HepG2 (cell line): ENCODE measurements around the gene C17orf75. TPM values are rescaled to one million over a fixed set of nuclear protein-coding genes. Genes with fewer than 3 reads are reported as not detected.

Experiments used
- ELK4 ChIP-seq: sonication (generic); formaldehyde crosslinking; IDR thresholded peaks from 2 replicates; pipeline ENCODE4 v1.9.0; 2021; ENCODE audit warnings: missing genetic modification reagents, borderline replicate concordance
- HIC2 ChIP-seq: sonication (generic); formaldehyde crosslinking; IDR thresholded peaks from 2 replicates; pipeline ENCODE4 v1.9.0; 2022; ENCODE audit warnings: low read depth, missing genetic modification reagents
- HNRNPUL1 ChIP-seq: fragments of 200-400 bp; formaldehyde crosslinking; IDR thresholded peaks from 2 replicates; pipeline ENCODE4 v1.6.1; 2017; ENCODE audit warnings: low read depth, mild to moderate bottlenecking, low read length, moderate library complexity
- IRF2 ChIP-seq: IDR thresholded peaks from 2 replicates; pipeline ENCODE4 v1.6.1; 2018; ENCODE audit warnings: missing genetic modification reagents, missing compliant biosample characterization
- KDM5B ChIP-seq: sonication (generic); formaldehyde crosslinking; IDR thresholded peaks from 2 replicates; pipeline ENCODE4 v1.4.0; 2020; ENCODE audit warnings: missing genetic modification reagents, mild to moderate bottlenecking, borderline replicate concordance
- KIAA2018 ChIP-seq: sonication (generic); formaldehyde crosslinking; IDR thresholded peaks from 2 replicates; pipeline ENCODE4 v1.5.0; 2020; ENCODE audit warnings: mild to moderate bottlenecking, missing genetic modification reagents, borderline replicate concordance
- MNT ChIP-seq: fragments of 450-650 bp; IDR thresholded peaks from 2 replicates; pipeline ENCODE4 v1.6.1; 2016
- MXD3 ChIP-seq: IDR thresholded peaks from 2 replicates; pipeline ENCODE4 v1.6.1; 2016; ENCODE audit warnings: mild to moderate bottlenecking, missing biosample characterization, missing genetic modification reagents
- RFXAP ChIP-seq: sonication (generic); formaldehyde crosslinking; IDR thresholded peaks from 2 replicates; pipeline ENCODE4 v1.4.0; 2020; ENCODE audit warnings: missing genetic modification reagents, borderline replicate concordance
- ZFP90 ChIP-seq: sonication (generic); formaldehyde crosslinking; IDR thresholded peaks from 2 replicates; pipeline ENCODE4 v1.8.0; 2022; ENCODE audit warnings: missing genetic modification reagents, mild to moderate bottlenecking, inconsistent platforms, borderline replicate concordance
- ZNF512B ChIP-seq: sonication (generic); formaldehyde crosslinking; IDR thresholded peaks from 2 replicates; pipeline ENCODE4 v1.5.1; 2020; ENCODE audit warnings: missing genetic modification reagents, mild to moderate bottlenecking, borderline replicate concordance
- ZNF709 ChIP-seq: sonication (generic); formaldehyde crosslinking; IDR thresholded peaks from 2 replicates; pipeline ENCODE4 v1.5.0; 2020; ENCODE audit warnings: mild to moderate bottlenecking, missing genetic modification reagents
- polyA plus RNA-seq, 8 experiments: library from polyadenylated mRNA; depleted of rRNA in 3 of 8; stranded (reverse) in 7 of 8; unstranded in 1 of 8; fragments of >200 nt; fragmentation: Illumina TruSeq in 4 of 8; extraction: Trizol in 4 of 8; gene quantifications; 2 replicates each; pipeline versions ENCODE4 v1.2.1 to v1.2.3, GENCODE V29; 2011 to 2016; ENCODE audit warnings: low read depth in 4 of 8, missing spikeins in 1 of 8, mixed read lengths in 1 of 8; ENCODE audit not compliant: insufficient read depth in 1 of 8
- total RNA-seq, 5 experiments: library from RNA; depleted of rRNA; stranded (reverse); fragments of >200 nt; fragmentation: Illumina TruSeq; extraction: Trizol; gene quantifications; 2 replicates each; pipeline ENCODE4 v1.2.3, GENCODE V29; 2016; ENCODE audit warnings: low read depth in 1 of 5

The C17orf75 gene
- total and polyA plus RNA-seq, 2 of the 13 experiments (the other 11 are each of a cell fraction or from before 2014, with no cell fraction given) = 16.2 to 33.0 TPM

- TF ChIP-seq ELK4 = no peak
- TF ChIP-seq KDM5B = no peak
- TF ChIP-seq HIC2 (CRISPR knock-in tag) = no peak
- TF ChIP-seq HNRNPUL1 = no peak
- no peak for TF ChIP-seq RFXAP
- no peak for TF ChIP-seq IRF2 (CRISPR knock-in tag)
- no peak for TF ChIP-seq ZFP90 (CRISPR knock-in tag)
- no peak for TF ChIP-seq KIAA2018 (CRISPR knock-in tag)
- TF ChIP-seq MXD3 (CRISPR knock-in tag) = no peak
- no peak for TF ChIP-seq MNT
- no peak for TF ChIP-seq ZNF512B (CRISPR knock-in tag)
- no peak for TF ChIP-seq ZNF709 (CRISPR knock-in tag)
These were observed 39.9 kb downstream of the C17orf75 start (continued) for GRCh38 chr17:32302037-32302436.
